Peyer's patch (tissue), 4 donors: ENCODE results near the gene PPP1R3C.

Experiments used
- POLR2A ChIP-seq, 2 donors: fragments of 450-650 bp; IDR thresholded peaks; one replicate each; pipeline ENCODE4 v1.5.1; 2017; ENCODE audit warnings: antibody characterized with exemption in 2 of 2, mild to moderate bottlenecking in 2 of 2, moderate library complexity in 2 of 2
- TF ChIP-seq, protein P1 (sequence below), 6 experiments: fragments of 450-650 bp in 4 of 6; fragments of 200-600 bp in 2 of 6; sonication (generic) in 1 of 6; IDR thresholded peaks; one replicate each; pipeline ENCODE4 v1.5.1; 2017 to 2019; ENCODE audit warnings: antibody characterized with exemption in 6 of 6, mild to moderate bottlenecking in 3 of 6, moderate library complexity in 1 of 6

- TF ChIP-seq, protein P1, sequence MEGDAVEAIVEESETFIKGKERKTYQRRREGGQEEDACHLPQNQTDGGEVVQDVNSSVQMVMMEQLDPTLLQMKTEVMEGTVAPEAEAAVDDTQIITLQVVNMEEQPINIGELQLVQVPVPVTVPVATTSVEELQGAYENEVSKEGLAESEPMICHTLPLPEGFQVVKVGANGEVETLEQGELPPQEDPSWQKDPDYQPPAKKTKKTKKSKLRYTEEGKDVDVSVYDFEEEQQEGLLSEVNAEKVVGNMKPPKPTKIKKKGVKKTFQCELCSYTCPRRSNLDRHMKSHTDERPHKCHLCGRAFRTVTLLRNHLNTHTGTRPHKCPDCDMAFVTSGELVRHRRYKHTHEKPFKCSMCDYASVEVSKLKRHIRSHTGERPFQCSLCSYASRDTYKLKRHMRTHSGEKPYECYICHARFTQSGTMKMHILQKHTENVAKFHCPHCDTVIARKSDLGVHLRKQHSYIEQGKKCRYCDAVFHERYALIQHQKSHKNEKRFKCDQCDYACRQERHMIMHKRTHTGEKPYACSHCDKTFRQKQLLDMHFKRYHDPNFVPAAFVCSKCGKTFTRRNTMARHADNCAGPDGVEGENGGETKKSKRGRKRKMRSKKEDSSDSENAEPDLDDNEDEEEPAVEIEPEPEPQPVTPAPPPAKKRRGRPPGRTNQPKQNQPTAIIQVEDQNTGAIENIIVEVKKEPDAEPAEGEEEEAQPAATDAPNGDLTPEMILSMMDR (IDR thresholded peaks at IDR 0.05) = no peak
- TF ChIP-seq POLR2A (IDR thresholded peaks at IDR 0.05) = no peak
Measured at GRCh38 chr10:91593366-91593765, 39.5 kb downstream of the PPP1R3C start.
